Sigmoid colon (tissue), 4 donors: Measurements from ENCODE around the gene IL17RE.

Experiments used
- EP300 ChIP-seq, 4 donors: sonication (generic); formaldehyde crosslinking; IDR thresholded peaks; one replicate each; pipeline ENCODE4 v1.6.1; 2017; ENCODE audit warnings: antibody characterized with exemption in 4 of 4
- POLR2A ChIP-seq, 2 donors: fragments of 450-650 bp; IDR thresholded peaks; one replicate each; pipeline ENCODE4 v1.6.1; 2016; ENCODE audit warnings: antibody characterized with exemption in 2 of 2, mild to moderate bottlenecking in 2 of 2, moderate library complexity in 2 of 2
- POLR2AphosphoS5 ChIP-seq, 4 donors: sonication (generic); formaldehyde crosslinking; IDR thresholded peaks; one replicate each; pipeline ENCODE4 v1.6.1; 2017; ENCODE audit warnings: antibody characterized with exemption in 4 of 4
- TF ChIP-seq, protein P1 (sequence below), 4 experiments: fragments of 450-650 bp in 3 of 4; fragments of 200-600 bp in 1 of 4; IDR thresholded peaks; one replicate each; pipeline ENCODE4 v1.5.1; 2016 to 2019; ENCODE audit warnings: antibody characterized with exemption in 4 of 4, mild to moderate bottlenecking in 3 of 4, moderate library complexity in 2 of 4

DNA sequence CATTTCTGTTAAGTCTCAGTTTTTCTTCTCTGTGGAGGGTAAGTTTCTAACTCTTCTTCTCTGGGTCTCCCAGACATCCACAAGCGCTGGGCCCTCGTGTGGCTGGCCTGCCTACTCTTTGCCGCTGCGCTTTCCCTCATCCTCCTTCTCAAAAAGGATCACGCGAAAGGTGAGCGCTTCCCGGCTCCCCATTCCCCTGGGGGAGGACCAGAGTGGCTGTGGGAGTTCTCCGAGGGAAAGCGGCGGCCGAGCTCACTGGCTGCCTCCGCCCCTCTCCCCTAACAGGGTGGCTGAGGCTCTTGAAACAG lies 29.8 kb downstream of the IL17RE start:
- TF ChIP-seq, protein P1, sequence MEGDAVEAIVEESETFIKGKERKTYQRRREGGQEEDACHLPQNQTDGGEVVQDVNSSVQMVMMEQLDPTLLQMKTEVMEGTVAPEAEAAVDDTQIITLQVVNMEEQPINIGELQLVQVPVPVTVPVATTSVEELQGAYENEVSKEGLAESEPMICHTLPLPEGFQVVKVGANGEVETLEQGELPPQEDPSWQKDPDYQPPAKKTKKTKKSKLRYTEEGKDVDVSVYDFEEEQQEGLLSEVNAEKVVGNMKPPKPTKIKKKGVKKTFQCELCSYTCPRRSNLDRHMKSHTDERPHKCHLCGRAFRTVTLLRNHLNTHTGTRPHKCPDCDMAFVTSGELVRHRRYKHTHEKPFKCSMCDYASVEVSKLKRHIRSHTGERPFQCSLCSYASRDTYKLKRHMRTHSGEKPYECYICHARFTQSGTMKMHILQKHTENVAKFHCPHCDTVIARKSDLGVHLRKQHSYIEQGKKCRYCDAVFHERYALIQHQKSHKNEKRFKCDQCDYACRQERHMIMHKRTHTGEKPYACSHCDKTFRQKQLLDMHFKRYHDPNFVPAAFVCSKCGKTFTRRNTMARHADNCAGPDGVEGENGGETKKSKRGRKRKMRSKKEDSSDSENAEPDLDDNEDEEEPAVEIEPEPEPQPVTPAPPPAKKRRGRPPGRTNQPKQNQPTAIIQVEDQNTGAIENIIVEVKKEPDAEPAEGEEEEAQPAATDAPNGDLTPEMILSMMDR (IDR thresholded peaks at IDR 0.05): no peak
- TF ChIP-seq POLR2A (IDR thresholded peaks at IDR 0.05) (no peak), POLR2AphosphoS5 (IDR thresholded peaks at IDR 0.05) (no peak), EP300 (IDR thresholded peaks at IDR 0.05) (no peak)
